Activated naive CD4-positive, alpha-beta T cell (primary cell): ENCODE results near the gene KCNJ16.

Experiments
- DNase-seq, 4 experiments: peaks; one replicate each; lab custom pipeline; 2025; lab: John Stamatoyannopoulos, UW

Gene KCNJ16

GRCh38 chr17:70070305-70071027, 4.6 kb upstream of the KCNJ16 start:
- DNase-seq = no peak

- no peak for DNase-seq
Measured at GRCh38 chr17:70071127-70071526, 3.9 kb upstream of the KCNJ16 start.

GRCh38 chr17:70071620-70072019, 3.4 kb upstream of the KCNJ16 start:
- DNase-seq = no peak

- DNase-seq = no peak
Measured at GRCh38 chr17:70072546-70073309, 2.3 kb upstream of the KCNJ16 start.

- no peak for DNase-seq
Measured at GRCh38 chr17:70073310-70073709, 1.7 kb upstream of the KCNJ16 start.

- DNase-seq = no peak
Measured at GRCh38 chr17:70073799-70074198, 1.2 kb upstream of the KCNJ16 start.

GRCh38 chr17:70074236-70074830, 692 bp upstream of the KCNJ16 start:
- DNase-seq = no peak

- DNase-seq = no peak
Measured at GRCh38 chr17:70076189-70076588, 1.2 kb downstream of the KCNJ16 start.

- no peak for DNase-seq
Measured at GRCh38 chr17:70076831-70077230, 1.8 kb downstream of the KCNJ16 start.

GRCh38 chr17:70078549-70078948, 3.5 kb downstream of the KCNJ16 start:
- no peak for DNase-seq

- no peak for DNase-seq
Measured at GRCh38 chr17:70078994-70079531, 4.0 kb downstream of the KCNJ16 start.

GRCh38 chr17:70080541-70081347, 5.7 kb downstream of the KCNJ16 start:
- no peak for DNase-seq

- DNase-seq = no peak
Measured at GRCh38 chr17:70081885-70082284, 6.9 kb downstream of the KCNJ16 start.

- no peak for DNase-seq
Measured at GRCh38 chr17:70084476-70084875, 9.5 kb downstream of the KCNJ16 start.

- DNase-seq = no peak
Measured at GRCh38 chr17:70086516-70086915, 11.5 kb downstream of the KCNJ16 start.

GRCh38 chr17:70089513-70090148, 14.6 kb downstream of the KCNJ16 start:
- no peak for DNase-seq

GRCh38 chr17:70091005-70091568, 16.1 kb downstream of the KCNJ16 start:
- no peak for DNase-seq

- DNase-seq = no peak
Measured at GRCh38 chr17:70091696-70092095, 16.7 kb downstream of the KCNJ16 start.

- no peak for DNase-seq
Measured at GRCh38 chr17:70093163-70093562, 18.1 kb downstream of the KCNJ16 start.

GRCh38 chr17:70095455-70095854, 20.4 kb downstream of the KCNJ16 start:
- no peak for DNase-seq

- no peak for DNase-seq
Measured at GRCh38 chr17:70096861-70097260, 21.8 kb downstream of the KCNJ16 start.
